ENCODE measurements around the gene NOXO1.
A peak's percentile ranks its signal among the peaks of the same experiment; 100 is the strongest.

NOXO1 gene

GRCh38 chr16:2009791-2010510 is 28.7 kb upstream of the NOXO1 start, which contains the start of gene ZNF598:
Gene ZNF598, minus strand, starts transcription at chr16:2009821.
- DNase-seq = peak; percentile 26 to 88 (median 66)

DNA sequence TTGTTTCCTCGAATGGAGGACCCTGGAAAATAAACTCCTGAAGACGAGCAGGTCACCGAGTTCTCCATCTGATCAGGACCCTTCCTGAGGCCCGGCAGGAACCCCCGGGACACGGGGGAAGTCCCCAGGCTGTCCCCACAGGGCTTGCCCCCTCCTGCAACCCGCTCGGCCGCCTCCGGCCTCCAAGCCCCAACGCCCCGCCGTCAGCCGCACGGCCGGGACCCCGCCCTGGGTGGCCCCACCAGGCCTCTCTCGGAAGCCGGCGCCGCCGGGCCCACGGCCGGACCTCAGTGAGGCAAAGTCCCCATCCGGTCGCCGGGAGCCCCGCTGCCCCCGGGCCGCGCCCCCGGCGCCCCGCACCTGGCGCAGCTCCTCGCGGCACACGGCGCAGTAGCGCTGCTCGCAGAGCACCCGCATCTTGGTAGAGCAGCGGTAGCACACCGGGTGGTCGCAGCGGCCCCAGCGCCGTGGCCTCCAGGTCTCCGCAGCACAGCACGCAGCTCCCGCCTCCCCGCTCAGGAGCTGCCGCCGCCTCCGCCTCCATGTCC is 28.0 kb upstream of the NOXO1 start:
- no peak for DNase-seq

GRCh38 chr16:2008631-2009163 is 27.4 kb upstream of the NOXO1 start:
- no peak for DNase-seq

GRCh38 chr16:2008009-2008526 is 26.8 kb upstream of the NOXO1 start:
- DNase-seq = no peak

DNA sequence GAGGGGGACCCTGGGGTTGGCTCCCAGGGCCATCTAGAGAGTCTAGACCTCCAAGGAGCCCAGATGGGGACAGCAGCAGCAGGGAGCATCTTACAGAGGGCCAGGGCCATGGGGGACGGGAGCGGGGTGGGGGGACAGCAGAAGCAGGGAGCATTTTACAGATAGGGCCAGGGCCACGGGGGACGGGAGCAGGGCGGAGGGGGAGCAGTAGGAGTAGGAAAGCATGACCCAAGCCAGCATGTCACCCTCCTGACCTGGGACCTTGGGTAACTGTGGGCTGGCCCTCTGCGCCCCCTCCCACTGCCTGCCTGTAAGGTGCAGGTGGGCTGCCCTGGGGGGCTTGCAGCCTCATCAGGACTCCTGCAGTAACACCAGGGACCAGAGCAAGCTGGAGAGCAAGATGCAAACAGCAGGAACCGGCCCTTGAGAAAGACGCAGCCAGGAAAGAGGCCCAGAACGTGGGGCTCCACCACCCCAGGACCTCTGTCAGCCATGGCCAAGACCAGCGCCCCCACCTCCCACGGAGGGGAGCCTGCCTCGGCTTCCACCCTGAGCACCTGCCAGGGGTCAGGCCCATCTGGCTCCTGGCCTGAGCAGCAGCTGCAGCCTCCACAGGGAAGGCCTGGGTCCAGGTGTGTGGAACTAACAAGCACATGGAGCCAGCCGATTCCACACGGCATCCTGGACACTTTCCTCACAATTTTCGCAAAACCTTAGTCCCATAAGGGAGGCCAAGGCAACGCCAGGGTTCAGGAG is 26.0 kb upstream of the NOXO1 start:
- no peak for DNase-seq

GRCh38 chr16:2006317-2006716 is 25.0 kb upstream of the NOXO1 start:
- no peak for DNase-seq

- DNase-seq = peak in 1 of 51 donors; percentile 23
Observed at GRCh38 chr16:2005646-2006045, 24.4 kb upstream of the NOXO1 start.

GRCh38 chr16:2004795-2005517 is 23.7 kb upstream of the NOXO1 start:
- DNase-seq = no peak

DNA sequence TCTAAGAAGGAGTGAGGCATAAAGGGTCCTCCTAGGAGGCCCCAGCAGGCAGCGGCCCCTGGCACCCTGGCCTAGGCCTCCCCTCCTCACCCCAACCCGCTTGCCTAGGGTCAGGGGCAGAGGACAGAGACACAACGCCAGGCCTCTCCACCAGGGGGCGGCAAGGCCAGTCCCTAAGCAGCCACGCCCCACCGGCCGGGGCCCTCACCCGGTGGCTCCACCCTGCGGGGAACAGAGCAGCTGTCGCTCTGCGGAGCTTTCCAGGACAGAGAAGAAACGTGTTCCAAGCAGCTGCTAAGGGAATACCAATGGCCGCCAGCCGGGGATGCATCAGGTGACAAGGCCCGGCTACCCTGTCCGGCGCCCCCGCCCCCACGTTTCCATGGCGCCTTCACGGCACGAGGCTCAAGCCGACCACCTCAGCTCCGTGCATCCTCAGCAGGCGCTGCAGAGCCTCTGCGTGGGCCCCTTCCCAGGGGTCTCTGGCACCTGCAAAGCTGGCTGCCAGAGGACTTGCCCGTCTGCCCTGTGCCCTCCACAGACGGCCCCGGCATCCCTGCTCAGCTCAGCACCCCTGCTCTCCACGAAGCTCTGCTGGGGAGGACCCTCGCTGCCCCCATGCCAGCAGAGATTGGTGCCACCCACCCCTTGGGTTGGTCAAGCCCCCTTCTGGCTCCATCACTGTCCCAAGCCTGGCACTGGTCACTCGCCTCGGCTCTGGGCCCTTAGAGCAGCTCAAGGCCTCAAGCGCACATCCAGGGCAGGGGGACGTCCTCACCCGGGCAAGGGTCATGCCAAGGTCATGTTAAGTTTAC is 22.8 kb upstream of the NOXO1 start:
- peak in 43 of 51 donors; percentile 8 to 83 (median 59) for DNase-seq

GRCh38 chr16:2003231-2003826 is 22.1 kb upstream of the NOXO1 start:
- DNase-seq = no peak

- DNase-seq = no peak
Observed at GRCh38 chr16:2002406-2003230, 21.3 kb upstream of the NOXO1 start.

DNA sequence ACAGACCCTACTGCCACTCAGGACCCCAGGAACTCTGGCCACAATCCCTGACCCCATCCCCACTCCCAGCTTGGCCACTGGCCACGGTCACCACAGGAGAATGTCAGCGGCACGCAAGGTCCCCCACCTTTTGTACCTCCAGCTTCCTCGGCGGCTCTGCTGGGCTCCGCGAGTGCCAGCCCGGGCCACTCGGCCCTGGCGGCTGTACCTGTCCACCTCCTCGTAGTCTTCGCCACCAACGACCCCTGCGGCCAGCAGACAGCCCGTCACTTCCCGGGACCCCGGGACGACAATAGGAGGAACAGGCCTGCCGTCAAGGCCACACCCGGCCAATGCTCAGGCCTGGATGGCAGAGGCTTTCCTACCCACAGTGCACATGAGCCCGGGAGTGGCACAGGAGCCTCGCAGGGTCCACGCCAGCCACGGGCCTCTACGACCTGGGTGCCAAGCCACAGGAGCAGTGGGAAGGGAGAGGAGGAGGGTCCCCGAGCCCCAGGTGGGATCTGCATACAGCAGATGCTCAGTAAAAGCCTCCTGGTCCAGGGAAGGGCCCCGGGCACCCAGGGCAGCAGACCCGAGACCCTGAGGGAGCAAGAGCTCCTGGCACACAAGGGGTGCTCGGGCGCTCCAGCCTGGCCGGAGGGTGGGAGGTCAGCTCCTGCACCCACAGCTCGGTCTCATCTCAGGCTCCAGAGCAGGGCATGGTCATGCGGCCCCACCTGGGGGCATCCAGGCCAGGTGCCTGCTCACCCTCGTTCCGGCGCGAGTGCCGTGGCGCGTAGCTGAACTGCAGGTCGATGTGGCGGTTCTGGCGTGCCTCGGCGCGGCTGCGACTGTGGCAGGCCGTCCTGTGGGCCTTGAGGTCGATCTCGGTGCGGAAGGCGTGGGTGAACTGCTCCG is 20.4 kb upstream of the NOXO1 start:
- no peak for DNase-seq

DNA sequence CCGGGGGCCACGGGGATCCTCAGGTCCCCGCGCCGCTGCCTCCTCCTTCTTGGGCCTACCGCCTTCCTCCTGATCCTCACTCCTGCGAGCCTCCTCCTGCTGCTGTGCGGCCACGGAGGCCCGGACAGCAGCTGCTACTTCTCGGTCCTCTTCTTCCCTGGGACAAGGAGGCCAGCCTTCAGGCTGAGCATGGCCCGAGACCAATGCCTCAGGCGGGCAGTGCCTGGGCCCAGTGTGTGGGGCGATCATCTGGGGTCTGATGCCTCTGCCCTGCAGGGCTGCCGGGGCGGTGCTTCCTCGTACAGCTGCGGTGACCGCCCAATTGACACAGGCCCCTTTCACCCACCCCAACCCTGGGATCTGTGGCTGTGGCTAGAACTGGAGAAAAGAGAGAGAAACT is 19.8 kb upstream of the NOXO1 start:
- DNase-seq = no peak

GRCh38 chr16:1999866-2000514 is 18.7 kb upstream of the NOXO1 start:
- DNase-seq = no peak

GRCh38 chr16:1998852-1999801 is 17.9 kb upstream of the NOXO1 start:
- no peak for DNase-seq

- no peak for DNase-seq
Observed at GRCh38 chr16:1998360-1998835, 17.1 kb upstream of the NOXO1 start.
